ENCODE data around the gene PARN. TPM values are rescaled to one million over a fixed set of nuclear protein-coding genes. Genes with fewer than 3 reads are reported as not detected.
"Not testable (repeated sequence)": the region's sequence is repeated elsewhere in the genome, so short reads cannot be mapped to it uniquely, and the experiment has no call there.

The PARN gene
- total RNA-seq, 1 donor from 2014 or later, result 19.9 TPM

DNA sequence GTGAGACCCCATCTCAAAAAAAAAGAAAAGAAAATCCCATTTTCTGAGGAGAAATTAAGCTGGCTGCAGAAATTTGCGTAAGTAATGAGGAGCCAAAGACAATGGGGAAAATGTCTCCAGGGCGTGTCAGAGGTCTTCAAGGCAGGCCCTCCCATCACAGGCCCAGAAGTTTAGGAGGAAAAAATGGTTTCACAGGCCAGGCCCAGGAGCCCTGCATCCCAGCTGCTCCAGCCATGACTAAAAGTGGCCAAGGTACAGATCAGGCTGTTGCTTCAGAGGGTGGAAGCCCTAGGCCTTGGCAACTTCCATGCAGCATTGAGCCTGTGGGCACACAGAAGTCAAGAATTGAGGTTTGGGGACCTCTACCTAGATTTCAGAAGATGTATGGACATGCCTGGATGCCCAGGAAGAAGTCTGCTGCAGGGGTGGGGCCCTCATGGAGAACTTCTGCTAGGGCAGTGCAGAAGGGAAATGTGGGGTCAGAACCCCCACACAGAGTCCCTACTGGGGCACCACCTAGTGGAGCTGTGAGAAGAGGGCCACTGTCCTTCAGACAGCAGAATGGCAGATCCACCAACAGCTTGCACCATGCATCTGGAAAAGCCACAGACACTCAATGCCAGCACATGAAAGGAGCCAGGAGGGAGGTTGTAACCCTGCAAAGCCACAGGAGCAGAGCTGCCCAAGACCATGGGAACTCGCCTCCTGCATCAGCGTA, 55.2 kb downstream of the PARN start:
- DNase-seq (ENCODE audit: low read depth, low spot score), result not testable (repeated sequence)

DNA sequence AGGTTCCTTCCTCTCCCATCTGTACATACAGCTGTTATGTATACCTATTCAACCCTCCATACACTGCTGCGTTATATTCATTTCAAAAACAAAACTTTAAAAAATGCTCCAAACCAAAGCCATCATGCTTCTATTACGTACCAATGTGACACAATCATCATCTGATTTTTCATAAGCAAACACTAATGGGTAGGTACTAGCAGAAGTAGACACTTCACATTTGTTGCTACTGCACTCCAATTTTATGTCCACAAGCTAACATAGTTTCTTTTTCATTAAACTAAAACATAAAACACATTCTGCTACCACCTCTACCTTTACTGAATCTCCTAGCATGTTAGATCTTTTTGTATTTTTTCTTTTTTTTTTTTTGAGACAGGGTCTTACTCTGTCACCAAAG, 57.5 kb downstream of the PARN start:
- DNase-seq (ENCODE audit: low read depth, low spot score), result no peak

- DNase-seq (ENCODE audit: low read depth, low spot score), result no peak
Measured at GRCh38 chr16:14569213-14569612, 60.8 kb downstream of the PARN start.

GRCh38 chr16:14566599-14566998, 63.5 kb downstream of the PARN start:
- DNase-seq (ENCODE audit: low read depth, low spot score), result no peak

DNA sequence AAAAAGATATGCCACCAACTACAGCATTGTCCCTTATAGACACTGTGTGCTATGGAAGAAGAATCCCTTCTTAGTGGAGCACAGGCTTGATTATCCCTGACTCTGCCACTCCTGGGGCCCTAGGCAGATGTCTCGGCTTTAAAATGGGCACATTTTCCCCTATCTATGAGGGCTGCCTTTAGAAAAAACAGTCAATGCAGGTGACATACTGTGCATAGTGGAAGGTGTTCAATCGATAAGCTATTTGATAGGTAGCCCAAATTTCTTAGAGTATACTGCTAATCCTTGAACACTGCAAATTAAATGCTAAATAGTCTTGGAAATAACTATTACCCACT, 64.4 kb downstream of the PARN start:
- DNase-seq (ENCODE audit: low read depth, low spot score), result no peak

- peak; percentile 53 for DNase-seq (ENCODE audit: low read depth, low spot score)
Measured at GRCh38 chr16:14564861-14565687, 65.0 kb downstream of the PARN start.

- no peak for DNase-seq (ENCODE audit: low read depth, low spot score)
Measured at GRCh38 chr16:14564323-14564722, 65.7 kb downstream of the PARN start.

GRCh38 chr16:14562691-14563491, 67.2 kb downstream of the PARN start:
- no peak for DNase-seq (ENCODE audit: low read depth, low spot score)

GRCh38 chr16:14560523-14560922, 69.5 kb downstream of the PARN start:
- DNase-seq (ENCODE audit: low read depth, low spot score), result no peak

DNA sequence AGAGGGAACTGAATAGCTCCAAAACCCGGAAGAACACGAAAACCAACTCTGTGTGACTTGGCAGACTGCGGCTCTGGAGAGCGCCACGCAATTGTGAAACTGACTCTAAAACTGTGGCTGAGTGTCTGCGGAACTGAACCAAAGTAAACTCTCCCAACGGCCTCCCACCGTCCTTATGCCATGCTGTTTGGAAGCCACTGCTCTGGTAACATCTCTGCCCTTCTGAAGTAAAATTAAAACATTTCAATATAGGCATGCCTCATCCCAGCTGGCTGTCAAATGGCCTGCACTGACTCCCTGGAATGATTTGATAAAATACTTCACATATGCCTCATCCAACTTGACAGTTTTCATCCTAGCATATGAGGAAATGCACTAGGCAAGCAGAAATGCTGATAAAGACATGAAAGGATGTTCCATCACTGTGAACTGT, 70.2 kb downstream of the PARN start:
- no peak for DNase-seq (ENCODE audit: low read depth, low spot score)

GRCh38 chr16:14553447-14553846, 76.6 kb downstream of the PARN start:
- no peak for DNase-seq (ENCODE audit: low read depth, low spot score)

GRCh38 chr16:14549789-14550153, 80.3 kb downstream of the PARN start:
- no peak for DNase-seq (ENCODE audit: low read depth, low spot score)

- DNase-seq (ENCODE audit: low read depth, low spot score), result no peak
Measured at GRCh38 chr16:14548933-14549788, 80.9 kb downstream of the PARN start.

DNA sequence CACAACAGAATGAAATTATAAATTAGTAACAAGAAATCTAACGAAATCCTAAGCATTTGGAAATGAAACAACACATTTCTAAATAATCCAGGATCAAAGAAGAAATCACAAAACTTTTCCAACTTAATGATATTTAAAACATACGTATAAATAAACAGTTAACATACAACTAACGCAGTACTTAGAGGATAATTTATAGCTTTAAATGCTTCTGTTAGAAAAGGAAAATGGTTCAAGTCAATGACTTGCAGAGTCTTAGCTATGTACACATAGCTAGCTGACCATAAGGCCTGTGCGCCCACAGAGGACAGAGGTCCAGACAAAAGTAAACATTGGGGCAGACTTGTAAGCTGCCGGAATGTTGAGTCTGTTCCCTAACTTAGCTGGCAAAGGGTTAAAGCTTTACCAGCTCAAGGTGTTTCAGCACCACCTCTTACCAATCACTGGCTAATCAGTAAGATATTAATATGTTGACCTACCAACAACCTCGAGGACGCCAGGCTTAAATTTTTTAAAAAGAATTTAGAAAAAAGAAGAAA, 84.6 kb downstream of the PARN start:
- DNase-seq (ENCODE audit: low read depth, low spot score), result no peak

DNA sequence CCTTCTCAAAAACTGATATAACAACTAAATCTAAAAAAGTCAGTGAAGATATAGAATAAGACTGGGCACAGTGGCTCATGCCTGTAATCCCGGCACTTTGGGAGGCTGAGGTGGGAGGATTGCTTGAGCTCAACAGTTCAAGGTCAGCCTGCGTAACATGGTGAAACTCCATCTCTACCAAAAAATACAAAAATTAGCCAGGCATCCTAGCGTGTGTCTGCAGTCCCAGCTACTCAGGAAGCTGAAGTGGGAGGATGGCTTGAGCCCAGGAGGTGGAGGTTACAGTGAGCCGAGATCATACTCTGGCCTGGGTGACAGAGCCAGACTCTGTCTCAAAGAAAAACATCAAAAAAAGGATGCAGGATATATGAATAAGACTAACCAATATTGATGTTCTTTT, 85.2 kb downstream of the PARN start:
- DNase-seq (ENCODE audit: low read depth, low spot score), result not testable (repeated sequence)

GRCh38 chr16:14539631-14540030, 90.4 kb downstream of the PARN start:
- no peak for DNase-seq (ENCODE audit: low read depth, low spot score)

- no peak for DNase-seq (ENCODE audit: low read depth, low spot score)
Measured at GRCh38 chr16:14539156-14539555, 90.9 kb downstream of the PARN start.

DNA sequence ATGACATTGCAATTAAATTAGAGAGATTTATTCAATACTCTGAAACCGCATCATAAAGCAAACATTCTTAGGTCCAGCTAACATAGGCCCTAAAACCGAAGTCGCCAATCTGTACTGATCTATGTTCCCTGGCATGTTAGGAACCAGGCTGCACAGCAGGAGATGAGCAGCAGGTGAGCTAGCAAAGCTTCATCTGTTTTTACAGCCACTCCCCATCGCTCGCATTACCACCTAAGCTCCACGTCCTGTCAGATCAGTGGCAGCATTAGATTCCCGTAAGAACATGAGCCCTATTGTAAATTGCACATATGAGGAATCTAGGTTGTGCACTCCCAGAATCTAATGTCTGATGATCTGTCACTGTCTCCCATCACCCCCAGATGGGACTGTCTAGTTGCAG, 91.5 kb downstream of the PARN start:
- no peak for DNase-seq (ENCODE audit: low read depth, low spot score)

- no peak for DNase-seq (ENCODE audit: low read depth, low spot score)
Measured at GRCh38 chr16:14531613-14532012, 98.4 kb downstream of the PARN start.

- DNase-seq (ENCODE audit: low read depth, low spot score), result no peak
Measured at GRCh38 chr16:14531101-14531500, 99.0 kb downstream of the PARN start.

GRCh38 chr16:14530046-14530445, 100.0 kb downstream of the PARN start:
- no peak for DNase-seq (ENCODE audit: low read depth, low spot score)
